A549 (cell line): ENCODE data around the gene BOLA1. TPM values are rescaled to one million over a fixed set of nuclear protein-coding genes. Genes with fewer than 3 reads are reported as not detected.
"Not testable (repeated sequence)": the region's sequence is repeated elsewhere in the genome, so short reads cannot be mapped to it uniquely, and the experiment has no call there.

ENCODE experiments used
- ATAC-seq, 2 experiments: fragments of 200-7000 bp in 1 of 2; fragments of >200 bp in 1 of 2; cut with Nextera tagmentation in 1 of 2; cut with Tn5 transposase in 1 of 2; 3 replicates each; pipeline versions ENCODE4 v1.8.0 to v1.9.1; 2018 to 2020; ENCODE audit warnings: mild to moderate bottlenecking in 1 of 2, moderate library complexity in 1 of 2
- CTCF ChIA-PET: fragments of 300-600 bp; sonication (Branson Sonifier 250); formaldehyde crosslinking; extraction: SDS; loops from one replicate; lab custom pipeline; 2021; ENCODE audit warnings: antibody characterized with exemption, inconsistent platforms; lab: Yijun Ruan, JAX
- POLR2A ChIA-PET: fragments of 350-600 bp; formaldehyde crosslinking; extraction: SDS; loops from one replicate; lab custom pipeline; 2021; ENCODE audit warnings: antibody characterized with exemption, inconsistent platforms; lab: Yijun Ruan, JAX
- DNase-seq, 2 experiments: peaks; one replicate each; pipeline versions ENCODE4 v3.0.0 to v3.0.0-alpha.2; 2011 to 2016; ENCODE audit warnings: low read depth in 1 of 2, low spot score in 1 of 2
- FAIRE-seq: peaks from 2 replicates; lab custom pipeline; 2011; peaks lifted over from hg19 to GRCh38; lab: Jason Lieb, UNC
- H3K27ac ChIP-seq, 2 experiments: fragments of >200 bp; sonication (Bioruptor Twin); formaldehyde crosslinking; 3 replicates each; pipeline ENCODE4 v1.5.1; 2016 to 2017
- H3K4me1 ChIP-seq: fragments of >200 bp; sonication (Bioruptor Twin); formaldehyde crosslinking; 3 replicates; pipeline ENCODE4 v1.6.1; 2016
- H3K4me2 ChIP-seq: fragments of >200 bp; sonication (Bioruptor Twin); formaldehyde crosslinking; 3 replicates; pipeline ENCODE4 v1.6.1; 2016
- H3K4me3 ChIP-seq: fragments of >200 bp; sonication (Bioruptor Twin); formaldehyde crosslinking; 3 replicates; pipeline ENCODE4 v1.5.1; 2016
- H3K9me3 ChIP-seq: fragments of >200 bp; sonication (Bioruptor Twin); formaldehyde crosslinking; 3 replicates; pipeline ENCODE4 v1.6.1; 2016
- CHD2 ChIP-seq: fragments of 150-350 bp; IDR thresholded peaks from 2 replicates; pipeline ENCODE4 v1.6.1; 2014; ENCODE audit warnings: low read length; ENCODE audit not compliant: partially characterized antibody
- EHMT2 ChIP-seq: fragments of 200-600 bp; sonication (generic); IDR thresholded peaks from 2 replicates; pipeline ENCODE4 v1.6.1; 2016; ENCODE audit warnings: antibody characterized with exemption, low read depth, mild to moderate bottlenecking, moderate library complexity
- FOSB ChIP-seq: fragments of 250-450 bp; sonication (Bioruptor Pico); IDR thresholded peaks from 2 replicates; pipeline ENCODE4 v1.5.0; 2020; ENCODE audit warnings: mild to moderate bottlenecking, moderate library complexity
- FOSL2 ChIP-seq, 2 experiments: fragments of 450-650 bp in 1 of 2; fragments of >200 bp in 1 of 2; sonication (Bioruptor Twin) in 1 of 2; formaldehyde crosslinking; IDR thresholded peaks; 2 replicates each; pipeline versions ENCODE4 v1.5.0 to v1.6.1; 2016 to 2020; ENCODE audit warnings: mild to moderate bottlenecking in 1 of 2, moderate library complexity in 1 of 2
- GATA3 ChIP-seq: IDR thresholded peaks from 2 replicates; pipeline ENCODE4 v1.6.1; 2012; ENCODE audit warnings: borderline replicate concordance
- JUN ChIP-seq, 2 experiments: fragments of >200 bp; sonication (Bioruptor Twin); formaldehyde crosslinking; IDR thresholded peaks; 2 replicates in 1 of 2; 3 replicates in 1 of 2; pipeline ENCODE4 v1.6.1; 2016 to 2017
- JUNB ChIP-seq: fragments of >200 bp; sonication (Bioruptor Twin); formaldehyde crosslinking; IDR thresholded peaks from 2 replicates; pipeline ENCODE4 v1.6.1; 2016
- KDM1A ChIP-seq: fragments of 200-600 bp; sonication (generic); IDR thresholded peaks from 2 replicates; pipeline ENCODE4 v1.6.1; 2016; ENCODE audit warnings: low read depth, mild to moderate bottlenecking
- PHF8 ChIP-seq: fragments of 200-600 bp; sonication (generic); IDR thresholded peaks from 2 replicates; pipeline ENCODE4 v1.6.1; 2016; ENCODE audit warnings: low read depth, mild to moderate bottlenecking, antibody characterized with exemption, moderate library complexity, borderline replicate concordance
- POLR2A ChIP-seq: IDR thresholded peaks from 2 replicates; pipeline ENCODE4 v1.6.1; 2012; ENCODE audit warnings: mild to moderate bottlenecking, low read length
- POLR2AphosphoS2 ChIP-seq: conservative IDR thresholded peaks from 2 replicates; pipeline ENCODE4 v1.6.1; 2012; ENCODE audit warnings: low read length, improper control_type of control experiment, inconsistent platforms
- RNF2 ChIP-seq: fragments of 200-600 bp; sonication (generic); IDR thresholded peaks from 2 replicates; pipeline ENCODE4 v1.6.1; 2016; ENCODE audit warnings: low read depth, mild to moderate bottlenecking, antibody characterized with exemption, moderate library complexity, borderline replicate concordance
- SMC3 ChIP-seq: fragments of >200 bp; sonication (Bioruptor Twin); formaldehyde crosslinking; IDR thresholded peaks from 3 replicates; pipeline ENCODE4 v1.6.1; 2018; ENCODE audit warnings: inconsistent platforms
- SREBF2 ChIP-seq: fragments of 450-650 bp; IDR thresholded peaks from 2 replicates; pipeline ENCODE4 v1.6.1; 2014; ENCODE audit warnings: mild to moderate bottlenecking, moderate library complexity
- TFCP2L1 ChIP-seq: fragments of 250-450 bp; sonication (Bioruptor Pico); IDR thresholded peaks from 2 replicates; pipeline ENCODE4 v1.5.0; 2021; ENCODE audit warnings: mild to moderate bottlenecking
- TP53 ChIP-seq: fragments of 250-450 bp; sonication (Bioruptor Pico); IDR thresholded peaks from 2 replicates; pipeline ENCODE4 v1.5.0; 2021; ENCODE audit warnings: mild to moderate bottlenecking, moderate library complexity
- WGBS: methylation state at CpG from one replicate; pipeline ENCODE4 v1.1.6; 2017; ENCODE audit errors: missing lambda C conversion rate; 5-methylcytosine and 5-hydroxymethylcytosine counted together
- polyA plus RNA-seq, 4 experiments: library from polyadenylated mRNA; depleted of rRNA in 3 of 4; stranded (reverse); fragments of >200 nt; fragmentation: RNase III in 1 of 4; extraction: RNeasy Plus Mini Kit Qiagen cat#74134 plus additional on column Dnase treatment in 1 of 4; gene quantifications; 2 replicates in 3 of 4; 3 replicates in 1 of 4; pipeline ENCODE4 v1.2.3, GENCODE V29; 2011 to 2017
- TF ChIP-seq, protein P1 (sequence below): fragments of 250-450 bp; sonication (Bioruptor Pico); IDR thresholded peaks from 2 replicates; pipeline ENCODE4 v1.5.0; 2021; ENCODE audit warnings: mild to moderate bottlenecking, moderate library complexity, borderline replicate concordance
- TF ChIP-seq, protein P2 (sequence below): IDR thresholded peaks from 2 replicates; pipeline ENCODE4 v1.6.1; 2012
- TF ChIP-seq, protein P3 (sequence below): fragments of 200-600 bp; sonication (generic); IDR thresholded peaks from 2 replicates; pipeline ENCODE4 v1.6.1; 2016; ENCODE audit warnings: antibody characterized with exemption, mild to moderate bottlenecking, moderate library complexity
- TF ChIP-seq, protein P4 (sequence below): fragments of 450-650 bp; IDR thresholded peaks from 2 replicates; pipeline ENCODE4 v1.6.1; 2014; ENCODE audit warnings: antibody characterized with exemption
- TF ChIP-seq, protein P5 (sequence below): fragments of >200 bp; sonication (Bioruptor Twin); formaldehyde crosslinking; IDR thresholded peaks from 3 replicates; pipeline ENCODE4 v1.5.1; 2016
- TF ChIP-seq, protein P6 (sequence below): fragments of 150-350 bp; IDR thresholded peaks from 2 replicates; pipeline ENCODE4 v1.6.1; 2014; ENCODE audit warnings: low read depth, mild to moderate bottlenecking, low read length
- TF ChIP-seq, protein P7 (sequence below): fragments of >200 bp; sonication (Bioruptor Twin); formaldehyde crosslinking; IDR thresholded peaks from 2 replicates; pipeline ENCODE4 v1.6.1; 2016

The BOLA1 gene
- polyA plus RNA-seq, 2 of the 4 experiments (the other 2 are of a cell fraction), result 25.4 to 27.5 TPM

DNA sequence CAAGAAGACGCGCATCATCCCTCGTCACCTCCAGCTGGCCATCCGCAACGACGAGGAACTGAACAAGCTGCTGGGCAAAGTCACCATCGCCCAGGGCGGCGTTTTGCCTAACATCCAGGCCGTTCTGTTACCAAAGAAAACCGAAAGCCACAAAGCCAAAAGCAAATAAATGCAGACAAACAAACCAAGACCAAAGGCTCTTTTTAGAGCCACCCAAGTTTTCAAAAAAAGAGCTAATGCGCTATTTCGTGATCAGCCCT, 12.2 kb upstream of the BOLA1 start:
- H3K4me3 ChIP-seq, result peak overlapping the region; percentile 54
- ATAC-seq, H3K9me3 ChIP-seq, FAIRE-seq, DNase-seq: not testable (repeated sequence)
- TF ChIP-seq CHD2 (peak; percentile 7), PHF8 (0 out of 2 replicates have a peak, but pooled peaks have one; percentile 34), FOSB (CRISPR knock-in tag) (0 out of 2 replicates have a peak, but pooled peaks have one; percentile 5), KDM1A (0 out of 2 replicates have a peak, but pooled peaks have one; percentile 1), POLR2AphosphoS2 (peak; percentile 32; the same call in 1 of the 2 replicates), JUN (IDR thresholded peaks at IDR 0.05) (peak in 1 of 2 experiments; percentile 56; a peak in 2 of 5 replicates)
- TF ChIP-seq, protein P1, sequence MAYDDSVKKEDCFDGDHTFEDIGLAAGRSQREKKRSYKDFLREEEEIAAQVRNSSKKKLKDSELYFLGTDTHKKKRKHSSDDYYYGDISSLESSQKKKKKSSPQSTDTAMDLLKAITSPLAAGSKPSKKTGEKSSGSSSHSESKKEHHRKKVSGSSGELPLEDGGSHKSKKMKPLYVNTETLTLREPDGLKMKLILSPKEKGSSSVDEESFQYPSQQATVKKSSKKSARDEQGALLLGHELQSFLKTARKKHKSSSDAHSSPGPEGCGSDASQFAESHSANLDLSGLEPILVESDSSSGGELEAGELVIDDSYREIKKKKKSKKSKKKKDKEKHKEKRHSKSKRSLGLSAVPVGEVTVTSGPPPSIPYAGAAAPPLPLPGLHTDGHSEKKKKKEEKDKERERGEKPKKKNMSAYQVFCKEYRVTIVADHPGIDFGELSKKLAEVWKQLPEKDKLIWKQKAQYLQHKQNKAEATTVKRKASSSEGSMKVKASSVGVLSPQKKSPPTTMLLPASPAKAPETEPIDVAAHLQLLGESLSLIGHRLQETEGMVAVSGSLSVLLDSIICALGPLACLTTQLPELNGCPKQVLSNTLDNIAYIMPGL (CRISPR knock-in tag), result 0 out of 2 replicates have a peak, but pooled peaks have one; percentile 35
- TF ChIP-seq, protein P2, sequence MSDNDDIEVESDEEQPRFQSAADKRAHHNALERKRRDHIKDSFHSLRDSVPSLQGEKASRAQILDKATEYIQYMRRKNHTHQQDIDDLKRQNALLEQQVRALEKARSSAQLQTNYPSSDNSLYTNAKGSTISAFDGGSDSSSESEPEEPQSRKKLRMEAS, result peak; percentile 32; the same call in 1 of the 2 replicates
- TF ChIP-seq, protein P3, sequence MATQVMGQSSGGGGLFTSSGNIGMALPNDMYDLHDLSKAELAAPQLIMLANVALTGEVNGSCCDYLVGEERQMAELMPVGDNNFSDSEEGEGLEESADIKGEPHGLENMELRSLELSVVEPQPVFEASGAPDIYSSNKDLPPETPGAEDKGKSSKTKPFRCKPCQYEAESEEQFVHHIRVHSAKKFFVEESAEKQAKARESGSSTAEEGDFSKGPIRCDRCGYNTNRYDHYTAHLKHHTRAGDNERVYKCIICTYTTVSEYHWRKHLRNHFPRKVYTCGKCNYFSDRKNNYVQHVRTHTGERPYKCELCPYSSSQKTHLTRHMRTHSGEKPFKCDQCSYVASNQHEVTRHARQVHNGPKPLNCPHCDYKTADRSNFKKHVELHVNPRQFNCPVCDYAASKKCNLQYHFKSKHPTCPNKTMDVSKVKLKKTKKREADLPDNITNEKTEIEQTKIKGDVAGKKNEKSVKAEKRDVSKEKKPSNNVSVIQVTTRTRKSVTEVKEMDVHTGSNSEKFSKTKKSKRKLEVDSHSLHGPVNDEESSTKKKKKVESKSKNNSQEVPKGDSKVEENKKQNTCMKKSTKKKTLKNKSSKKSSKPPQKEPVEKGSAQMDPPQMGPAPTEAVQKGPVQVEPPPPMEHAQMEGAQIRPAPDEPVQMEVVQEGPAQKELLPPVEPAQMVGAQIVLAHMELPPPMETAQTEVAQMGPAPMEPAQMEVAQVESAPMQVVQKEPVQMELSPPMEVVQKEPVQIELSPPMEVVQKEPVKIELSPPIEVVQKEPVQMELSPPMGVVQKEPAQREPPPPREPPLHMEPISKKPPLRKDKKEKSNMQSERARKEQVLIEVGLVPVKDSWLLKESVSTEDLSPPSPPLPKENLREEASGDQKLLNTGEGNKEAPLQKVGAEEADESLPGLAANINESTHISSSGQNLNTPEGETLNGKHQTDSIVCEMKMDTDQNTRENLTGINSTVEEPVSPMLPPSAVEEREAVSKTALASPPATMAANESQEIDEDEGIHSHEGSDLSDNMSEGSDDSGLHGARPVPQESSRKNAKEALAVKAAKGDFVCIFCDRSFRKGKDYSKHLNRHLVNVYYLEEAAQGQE, result 0 out of 2 replicates have a peak, but pooled peaks have one; percentile 11
- WGBS, result 3% methylated on average over 12 of the region's 13 CpGs
- H3K4me2 ChIP-seq, result peak overlapping the region; percentile 78
- ChIA-PET CTCF (interaction anchor here (0.9 to 4.0 kb wide), 10 partner anchors 12 to 300 kb away, joined by 3 to 32 read pairs (median 8); partner anchors contain the start of gene BOLA1), POLR2A (interaction anchor here (0.7 to 4.8 kb wide), 23 partner anchors 9 to 477 kb away, joined by 3 to 70 read pairs (median 6); partner anchors contain the start of genes BOLA1, MTMR11, OTUD7B and RPRD2)
- peaks cover 22% of the 10 kb centered on the region for H3K4me1 ChIP-seq
- H3K27ac ChIP-seq, result peak overlapping the region; percentile 91 to 96

DNA sequence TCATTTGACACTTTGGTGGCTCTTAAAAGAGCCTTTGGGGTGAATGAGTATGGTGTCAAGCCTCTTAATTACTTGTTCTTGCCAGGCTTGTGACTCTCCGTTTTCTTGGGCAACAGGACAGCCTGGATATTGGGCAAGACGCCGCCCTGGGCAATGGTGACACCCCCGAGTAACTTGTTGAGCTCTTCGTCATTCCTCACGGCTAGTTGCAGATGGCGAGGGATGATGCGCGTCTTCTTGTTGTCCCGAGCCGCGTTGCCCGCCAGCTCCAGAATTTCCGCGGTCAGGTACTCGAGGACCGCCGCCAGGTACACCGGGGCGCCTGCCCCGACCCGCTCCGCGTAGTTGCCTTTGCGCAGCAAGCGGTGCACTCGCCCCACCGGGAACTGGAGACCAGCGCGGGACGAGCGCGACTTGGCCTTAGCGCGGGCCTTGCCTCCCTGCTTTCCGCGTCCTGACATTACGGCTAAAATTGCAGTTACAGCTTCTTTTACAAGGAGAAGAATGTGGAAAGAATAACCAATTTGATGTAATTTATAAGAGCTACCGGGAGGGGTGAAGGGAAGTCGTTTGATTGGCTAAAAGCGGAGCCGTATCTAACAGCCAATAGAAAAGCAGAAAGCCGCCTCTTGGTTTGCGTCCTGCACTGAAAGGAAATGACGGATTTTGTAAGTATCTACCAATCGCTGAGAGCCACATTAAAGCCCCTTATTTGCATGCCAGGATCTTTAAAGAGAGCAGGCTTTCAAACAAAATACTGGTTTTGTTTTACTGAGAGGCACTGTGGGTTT, 11.7 kb upstream of the BOLA1 start:
- Histone ChIP-seq H3K4me3 (peak overlapping the region; percentile 54), H3K27ac (peak overlapping the region; percentile 91 to 96), H3K4me2 (peak overlapping the region; percentile 78), H3K9me3 (no peaks in the 10 kb centered on the region), H3K4me1 (peaks cover 22% of the 10 kb centered on the region)
- no peak for FAIRE-seq
- POLR2A ChIA-PET, result interaction anchor here (0.7 to 4.8 kb wide), 26 partner anchors 10 to 476 kb away, joined by 3 to 70 read pairs (median 5); partner anchors contain the start of genes BOLA1, MTMR11, OTUD7B and PLEKHO1
- WGBS, result under 1% methylated on average over 27 of the region's 46 CpGs
- ATAC-seq, result peak; percentile 52 to 70
- peak; percentile 89 to 99 for DNase-seq
- CTCF ChIA-PET, result interaction anchor here (0.8 to 4.0 kb wide), 28 partner anchors 12 to 300 kb away, joined by 3 to 32 read pairs (median 7); partner anchors contain the start of genes BOLA1 and OTUD7B
- TF ChIP-seq GATA3 (no peak), POLR2A (peak; percentile 91), RNF2 (no peak), EHMT2 (no peak), FOSL2 (IDR thresholded peaks at IDR 0.05) (no peak), FOSL2 (CRISPR knock-in tag; IDR thresholded peaks at IDR 0.05) (no peak; the same call in 1 of the 2 replicates), TP53 (CRISPR knock-in tag) (peak; percentile 91; the same call in 1 of the 2 replicates), SREBF2 (no peak), TFCP2L1 (CRISPR knock-in tag) (peak; percentile 96; the same call in 1 of the 2 replicates), KDM1A (no peak), JUNB (no peak), PHF8 (peak; percentile 3; the same call in 1 of the 2 replicates), POLR2AphosphoS2 (no peak), CHD2 (no peak), SMC3 (no peak)
- TF ChIP-seq, protein P4, sequence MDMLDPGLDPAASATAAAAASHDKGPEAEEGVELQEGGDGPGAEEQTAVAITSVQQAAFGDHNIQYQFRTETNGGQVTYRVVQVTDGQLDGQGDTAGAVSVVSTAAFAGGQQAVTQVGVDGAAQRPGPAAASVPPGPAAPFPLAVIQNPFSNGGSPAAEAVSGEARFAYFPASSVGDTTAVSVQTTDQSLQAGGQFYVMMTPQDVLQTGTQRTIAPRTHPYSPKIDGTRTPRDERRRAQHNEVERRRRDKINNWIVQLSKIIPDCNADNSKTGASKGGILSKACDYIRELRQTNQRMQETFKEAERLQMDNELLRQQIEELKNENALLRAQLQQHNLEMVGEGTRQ, result no peak
- TF ChIP-seq, protein P5, sequence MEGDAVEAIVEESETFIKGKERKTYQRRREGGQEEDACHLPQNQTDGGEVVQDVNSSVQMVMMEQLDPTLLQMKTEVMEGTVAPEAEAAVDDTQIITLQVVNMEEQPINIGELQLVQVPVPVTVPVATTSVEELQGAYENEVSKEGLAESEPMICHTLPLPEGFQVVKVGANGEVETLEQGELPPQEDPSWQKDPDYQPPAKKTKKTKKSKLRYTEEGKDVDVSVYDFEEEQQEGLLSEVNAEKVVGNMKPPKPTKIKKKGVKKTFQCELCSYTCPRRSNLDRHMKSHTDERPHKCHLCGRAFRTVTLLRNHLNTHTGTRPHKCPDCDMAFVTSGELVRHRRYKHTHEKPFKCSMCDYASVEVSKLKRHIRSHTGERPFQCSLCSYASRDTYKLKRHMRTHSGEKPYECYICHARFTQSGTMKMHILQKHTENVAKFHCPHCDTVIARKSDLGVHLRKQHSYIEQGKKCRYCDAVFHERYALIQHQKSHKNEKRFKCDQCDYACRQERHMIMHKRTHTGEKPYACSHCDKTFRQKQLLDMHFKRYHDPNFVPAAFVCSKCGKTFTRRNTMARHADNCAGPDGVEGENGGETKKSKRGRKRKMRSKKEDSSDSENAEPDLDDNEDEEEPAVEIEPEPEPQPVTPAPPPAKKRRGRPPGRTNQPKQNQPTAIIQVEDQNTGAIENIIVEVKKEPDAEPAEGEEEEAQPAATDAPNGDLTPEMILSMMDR, result no peak
- TF ChIP-seq, protein P6, sequence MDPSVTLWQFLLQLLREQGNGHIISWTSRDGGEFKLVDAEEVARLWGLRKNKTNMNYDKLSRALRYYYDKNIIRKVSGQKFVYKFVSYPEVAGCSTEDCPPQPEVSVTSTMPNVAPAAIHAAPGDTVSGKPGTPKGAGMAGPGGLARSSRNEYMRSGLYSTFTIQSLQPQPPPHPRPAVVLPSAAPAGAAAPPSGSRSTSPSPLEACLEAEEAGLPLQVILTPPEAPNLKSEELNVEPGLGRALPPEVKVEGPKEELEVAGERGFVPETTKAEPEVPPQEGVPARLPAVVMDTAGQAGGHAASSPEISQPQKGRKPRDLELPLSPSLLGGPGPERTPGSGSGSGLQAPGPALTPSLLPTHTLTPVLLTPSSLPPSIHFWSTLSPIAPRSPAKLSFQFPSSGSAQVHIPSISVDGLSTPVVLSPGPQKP, result no peak
- TF ChIP-seq, protein P7, sequence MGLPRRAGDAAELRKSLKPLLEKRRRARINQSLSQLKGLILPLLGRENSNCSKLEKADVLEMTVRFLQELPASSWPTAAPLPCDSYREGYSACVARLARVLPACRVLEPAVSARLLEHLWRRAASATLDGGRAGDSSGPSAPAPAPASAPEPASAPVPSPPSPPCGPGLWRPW, result no peak
